Right lobe of liver (tissue), 4 donors: Measurements from ENCODE around the gene FBXO38.

ENCODE experiments used
- POLR2A ChIP-seq: fragments of 450-650 bp; IDR thresholded peaks from one replicate; pipeline ENCODE4 v1.6.1; 2017; ENCODE audit warnings: antibody characterized with exemption, mild to moderate bottlenecking
- TF ChIP-seq, protein P1 (sequence below), 4 donors: fragments of 200-600 bp in 3 of 4; fragments of 450-650 bp in 1 of 4; IDR thresholded peaks; one replicate each; pipeline versions ENCODE4 v1.5.1 to v1.8.0; 2016 to 2022; ENCODE audit warnings: antibody characterized with exemption in 4 of 4, mild to moderate bottlenecking in 2 of 4
- donor health status: DM: no; HTN: no; CAD: no.
- donor health status: DM: no; HTN: no; CAD: no.
- donor health status: DM: no; HTN: yes; CAD: no.

DNA sequence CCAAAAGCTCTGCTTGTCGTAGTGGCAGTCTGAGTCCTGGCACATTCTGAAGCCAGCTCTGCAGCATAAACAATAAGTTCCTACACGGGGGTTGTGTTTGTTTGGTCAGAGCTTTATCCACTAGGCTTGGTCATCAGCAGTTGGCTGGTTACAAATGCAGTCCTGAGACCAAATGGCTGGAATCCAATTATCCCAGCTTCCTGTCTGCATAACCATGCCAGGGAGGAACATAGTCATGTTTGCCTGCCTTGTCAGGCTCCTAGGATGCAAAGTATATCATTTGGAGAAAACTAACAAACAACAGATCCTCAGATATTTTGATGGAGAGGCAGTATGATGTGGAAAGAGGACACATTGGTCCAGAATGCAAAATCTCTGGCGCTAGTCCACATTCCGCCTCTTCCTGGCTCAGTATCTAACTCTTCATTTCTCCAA, 85.8 kb downstream of the FBXO38 start:
- TF ChIP-seq, protein P1, sequence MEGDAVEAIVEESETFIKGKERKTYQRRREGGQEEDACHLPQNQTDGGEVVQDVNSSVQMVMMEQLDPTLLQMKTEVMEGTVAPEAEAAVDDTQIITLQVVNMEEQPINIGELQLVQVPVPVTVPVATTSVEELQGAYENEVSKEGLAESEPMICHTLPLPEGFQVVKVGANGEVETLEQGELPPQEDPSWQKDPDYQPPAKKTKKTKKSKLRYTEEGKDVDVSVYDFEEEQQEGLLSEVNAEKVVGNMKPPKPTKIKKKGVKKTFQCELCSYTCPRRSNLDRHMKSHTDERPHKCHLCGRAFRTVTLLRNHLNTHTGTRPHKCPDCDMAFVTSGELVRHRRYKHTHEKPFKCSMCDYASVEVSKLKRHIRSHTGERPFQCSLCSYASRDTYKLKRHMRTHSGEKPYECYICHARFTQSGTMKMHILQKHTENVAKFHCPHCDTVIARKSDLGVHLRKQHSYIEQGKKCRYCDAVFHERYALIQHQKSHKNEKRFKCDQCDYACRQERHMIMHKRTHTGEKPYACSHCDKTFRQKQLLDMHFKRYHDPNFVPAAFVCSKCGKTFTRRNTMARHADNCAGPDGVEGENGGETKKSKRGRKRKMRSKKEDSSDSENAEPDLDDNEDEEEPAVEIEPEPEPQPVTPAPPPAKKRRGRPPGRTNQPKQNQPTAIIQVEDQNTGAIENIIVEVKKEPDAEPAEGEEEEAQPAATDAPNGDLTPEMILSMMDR (IDR thresholded peaks at IDR 0.05): no peak
- no peak for TF ChIP-seq POLR2A
